ENCODE measurements around the gene TNFSF9. TPM values are rescaled to one million over a fixed set of nuclear protein-coding genes. Genes with fewer than 3 reads are reported as not detected.
A peak's percentile ranks its signal among the peaks of the same experiment; 100 is the strongest.

Gene TNFSF9
- total RNA-seq, 4 donors from 2014 or later: 0.53 to 0.95 TPM; not detected in 2

GRCh38 chr19:6532244-6532999 lies 1.6 kb downstream of the TNFSF9 start:
- peaks cover 0 to 26% (median 15%) of the 10 kb centered on the region in 4 donors for H3K4me1 ChIP-seq
- H3K36me3 ChIP-seq: no peaks in the 10 kb centered on the region
- H3K4me3 ChIP-seq: peak overlapping the region in 2 of 4 donors; percentile 46 to 64
- H3K27me3 ChIP-seq: peaks cover 0 to 4% of the 10 kb centered on the region in 2 donors
- DNase-seq: peak; percentile 45 to 73 (median 58)
- H3K27ac ChIP-seq: peak overlapping the region in 2 of 4 donors; percentile 74 to 86
- no peak for TF ChIP-seq CTCF (IDR thresholded peaks at IDR 0.05)
- no peak for TF ChIP-seq POLR2A (IDR thresholded peaks at IDR 0.05)
- no peaks in the 10 kb centered on the region for H3K9me3 ChIP-seq

GRCh38 chr19:6533000-6533328 lies 2.1 kb downstream of the TNFSF9 start:
- H3K4me1 ChIP-seq: peaks cover 0 to 26% (median 15%) of the 10 kb centered on the region in 4 donors
- no peaks in the 10 kb centered on the region for H3K36me3 ChIP-seq
- H3K9me3 ChIP-seq: no peaks in the 10 kb centered on the region
- H3K4me3 ChIP-seq: no peak overlapping the region
- no peak for DNase-seq
- H3K27ac ChIP-seq: peak overlapping the region in 2 of 4 donors; percentile 2 to 86
- TF ChIP-seq CTCF (IDR thresholded peaks at IDR 0.05) (no peak), POLR2A (IDR thresholded peaks at IDR 0.05) (no peak)
- peaks cover 0 to 4% of the 10 kb centered on the region in 2 donors for H3K27me3 ChIP-seq

- DNase-seq: no peak
- Histone ChIP-seq H3K4me1 (peaks cover 0 to 20% (median 14%) of the 10 kb centered on the region in 4 donors), H3K9me3 (no peaks in the 10 kb centered on the region), H3K36me3 (no peaks in the 10 kb centered on the region), H3K27ac (no peak overlapping the region), H3K27me3 (peaks cover 0 to 4% of the 10 kb centered on the region in 2 donors), H3K4me3 (no peak overlapping the region)
- TF ChIP-seq CTCF (IDR thresholded peaks at IDR 0.05): no peak
- TF ChIP-seq POLR2A (IDR thresholded peaks at IDR 0.05): no peak
Measured at GRCh38 chr19:6533746-6534418, 3.1 kb downstream of the TNFSF9 start.

- TF ChIP-seq POLR2A (IDR thresholded peaks at IDR 0.05) (no peak), CTCF (IDR thresholded peaks at IDR 0.05) (no peak)
- H3K4me3 ChIP-seq: no peak overlapping the region
- H3K9me3 ChIP-seq: no peaks in the 10 kb centered on the region
- H3K4me1 ChIP-seq: peaks cover 0 to 18% (median 10%) of the 10 kb centered on the region in 4 donors
- H3K36me3 ChIP-seq: no peaks in the 10 kb centered on the region
- peaks cover 0 to 4% of the 10 kb centered on the region in 2 donors for H3K27me3 ChIP-seq
- DNase-seq: no peak
- H3K27ac ChIP-seq: no peak overlapping the region
Measured at GRCh38 chr19:6534451-6535093, 3.7 kb downstream of the TNFSF9 start.

GRCh38 chr19:6535558-6536137 lies 4.8 kb downstream of the TNFSF9 start:
- Histone ChIP-seq H3K36me3 (no peaks in the 10 kb centered on the region), H3K27ac (peak overlapping the region in 1 of 4 donors; percentile 32), H3K9me3 (no peaks in the 10 kb centered on the region), H3K27me3 (peaks cover 0 to 4% of the 10 kb centered on the region in 2 donors), H3K4me3 (no peak overlapping the region), H3K4me1 (peaks cover 0 to 18% (median 10%) of the 10 kb centered on the region in 4 donors)
- TF ChIP-seq POLR2A (IDR thresholded peaks at IDR 0.05) (no peak), CTCF (IDR thresholded peaks at IDR 0.05) (no peak)
- no peak for DNase-seq

All from Peyer's patch (tissue), 4 donors.